PFSK-1 (cell line): ENCODE measurements around the gene SEC14L1.

ENCODE experiments used
- FOXP2 ChIP-seq: optimal IDR thresholded peaks from 2 replicates; pipeline ENCODE3; 2011; ENCODE audit warnings: borderline replicate concordance, control low read depth, inconsistent platforms; ENCODE audit not compliant: insufficient read depth; ENCODE audit errors: extremely low read length, extremely low read depth
- POLR2AphosphoS5 ChIP-seq: IDR thresholded peaks from 2 replicates; pipeline ENCODE4 v1.6.1; 2012; ENCODE audit warnings: low read depth, mild to moderate bottlenecking, control low read depth, low read length, moderate library complexity
- REST ChIP-seq, 2 experiments: IDR thresholded peaks; 2 replicates each; pipeline versions ENCODE4 v1.6.1 to v1.8.0; 2011 to 2012; ENCODE audit warnings: low read depth in 2 of 2, low read length in 2 of 2, control low read depth in 1 of 2, inconsistent platforms in 1 of 2, mild to moderate bottlenecking in 1 of 2, moderate library complexity in 1 of 2; ENCODE audit not compliant: insufficient read depth in 1 of 2
- SIN3A ChIP-seq: IDR thresholded peaks from 2 replicates; pipeline ENCODE4 v1.6.1; 2012; ENCODE audit warnings: mild to moderate bottlenecking, low read length, moderate library complexity, borderline replicate concordance; ENCODE audit not compliant: insufficient read depth
- TAF1 ChIP-seq: IDR thresholded peaks from 2 replicates; pipeline ENCODE4 v1.6.1; 2012; ENCODE audit warnings: low read length, control low read depth, borderline replicate concordance; ENCODE audit not compliant: insufficient read depth

DNA sequence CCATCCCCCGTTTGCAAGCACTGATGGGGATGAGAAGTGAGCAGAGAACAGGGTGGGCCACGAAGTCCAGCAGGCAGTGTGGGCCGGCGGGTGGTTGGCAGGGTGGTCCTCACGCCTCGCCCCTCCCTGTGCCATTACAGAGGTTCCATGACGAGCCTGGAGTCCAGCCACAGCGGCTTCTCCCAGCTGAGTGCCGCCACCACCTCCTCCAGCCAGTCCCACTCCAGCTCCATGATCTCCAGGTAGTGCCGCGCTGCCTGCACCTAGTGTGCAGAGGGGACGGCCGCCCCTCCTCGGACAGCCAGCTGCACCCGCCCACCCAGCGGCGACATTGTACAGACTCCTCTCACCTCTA is 73.0 kb downstream of the SEC14L1 start:
- TF ChIP-seq TAF1: no peak
- TF ChIP-seq POLR2AphosphoS5: no peak
- no peak for TF ChIP-seq SIN3A
- no peak for TF ChIP-seq REST (IDR thresholded peaks at IDR 0.05; ENCODE audit: insufficient read depth in 1 of 2, low read depth in 2 of 2, low read length in 2 of 2)
- TF ChIP-seq FOXP2: no peak
